GM18861 (cell line): ENCODE measurements around the gene NCF2.

Source experiments
- ATAC-seq: cut with Tn5 transposase; IDR thresholded peaks from one replicate; pipeline ENCODE4 v1.9.1; 2021; ENCODE audit not compliant: unreplicated experiment

NCF2 gene

GRCh38 chr1:183612407-183612806 is 22.1 kb upstream of the NCF2 start:
- no peak for ATAC-seq

- no peak for ATAC-seq
Observed at GRCh38 chr1:183611021-183611420, 20.8 kb upstream of the NCF2 start.

GRCh38 chr1:183609759-183610452 is 19.6 kb upstream of the NCF2 start:
- ATAC-seq = no peak

- ATAC-seq = peak; percentile 41
Observed at GRCh38 chr1:183609313-183609712, 19.1 kb upstream of the NCF2 start.

- ATAC-seq = peak; percentile 54
Observed at GRCh38 chr1:183607322-183607980, 17.2 kb upstream of the NCF2 start.

- no peak for ATAC-seq
Observed at GRCh38 chr1:183605904-183606303, 15.6 kb upstream of the NCF2 start.

- ATAC-seq = no peak
Observed at GRCh38 chr1:183604815-183605214, 14.6 kb upstream of the NCF2 start.

GRCh38 chr1:183604038-183604808 is 14.0 kb upstream of the NCF2 start:
- no peak for ATAC-seq

GRCh38 chr1:183602510-183602909 is 12.3 kb upstream of the NCF2 start:
- no peak for ATAC-seq

- ATAC-seq = no peak
Observed at GRCh38 chr1:183600634-183601033, 10.4 kb upstream of the NCF2 start.

GRCh38 chr1:183600136-183600535 is 9.9 kb upstream of the NCF2 start:
- no peak for ATAC-seq

GRCh38 chr1:183598386-183598785 is 8.1 kb upstream of the NCF2 start:
- ATAC-seq = peak; percentile 45

- ATAC-seq = no peak
Observed at GRCh38 chr1:183597656-183598347, 7.5 kb upstream of the NCF2 start.

- ATAC-seq = no peak
Observed at GRCh38 chr1:183596500-183596899, 6.2 kb upstream of the NCF2 start.

GRCh38 chr1:183595537-183595936 is 5.3 kb upstream of the NCF2 start:
- ATAC-seq = no peak

GRCh38 chr1:183593356-183593755 is 3.1 kb upstream of the NCF2 start:
- ATAC-seq = peak; percentile 49

- no peak for ATAC-seq
Observed at GRCh38 chr1:183592733-183593132, 2.5 kb upstream of the NCF2 start.

- ATAC-seq = no peak
Observed at GRCh38 chr1:183589874-183590243, 400 bp downstream of the NCF2 start.

GRCh38 chr1:183589384-183589783 is 875 bp downstream of the NCF2 start:
- ATAC-seq = no peak

- no peak for ATAC-seq
Observed at GRCh38 chr1:183588827-183589226, 1.4 kb downstream of the NCF2 start.

- no peak for ATAC-seq
Observed at GRCh38 chr1:183586926-183587325, 3.3 kb downstream of the NCF2 start.
